Measurements from ENCODE around the gene DOCK2. TPM values are rescaled to one million over a fixed set of nuclear protein-coding genes. Genes with fewer than 3 reads are reported as not detected.

The DOCK2 gene
- total and polyA plus RNA-seq, 2 donors (not counting 3 experiments of a cell fraction or from before 2014, with no cell fraction given): 0.62 to 4.8 TPM

DNA sequence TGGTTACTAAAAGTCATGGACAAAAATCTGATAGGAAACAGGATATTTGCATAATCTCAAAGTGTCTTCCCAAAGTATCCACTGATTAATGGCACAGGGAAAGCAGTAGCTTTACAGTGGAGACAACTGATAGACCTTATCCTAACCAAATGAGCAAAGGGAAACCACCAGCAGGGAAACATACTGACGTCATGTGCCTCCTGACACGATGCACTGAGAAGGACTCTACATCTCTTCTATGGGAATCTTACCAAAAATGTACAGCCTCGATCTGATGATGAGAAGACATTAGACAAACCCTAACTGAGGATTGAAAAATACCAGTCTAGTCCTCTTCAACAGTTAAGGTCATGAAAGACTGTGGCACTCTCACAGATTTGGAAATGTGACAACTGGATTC, 177.0 kb downstream of the DOCK2 start:
- no peak overlapping the region for H3K9ac ChIP-seq (replicated peaks; ENCODE audit: extremely low read depth, insufficient read depth, low read length)
- BruUV-seq (replicated peaks): no TSS peak
- ChIA-PET CTCF (no interaction called here), POLR2A (no interaction called here)
- H3K4me1 ChIP-seq (ENCODE audit: control insufficient read depth, extremely low read depth, insufficient read depth, low read length): no peaks in the 10 kb centered on the region
- FAIRE-seq (no peak), DNase-seq (ENCODE audit: low read depth, low spot score) (no peak)
- TF ChIP-seq JUN (IDR thresholded peaks at IDR 0.05; ENCODE audit: borderline replicate concordance, insufficient read depth, insufficient read length, low read depth): no peak
- no peak for TF ChIP-seq CTCF (IDR thresholded peaks at IDR 0.05; ENCODE audit: extremely low read depth in 1 of 2, insufficient read depth in 1 of 2, low read depth in 1 of 2, low read length in 2 of 2)
- TF ChIP-seq FOS (IDR thresholded peaks at IDR 0.05; ENCODE audit: borderline replicate concordance, insufficient read depth, low read length): no peak
- no peak for TF ChIP-seq EZH2 (IDR thresholded peaks at IDR 0.05; ENCODE audit: borderline replicate concordance, low read depth, low read length, severe bottlenecking)
- no peak for TF ChIP-seq GATA2 (IDR thresholded peaks at IDR 0.05; ENCODE audit: insufficient read depth, insufficient read length, low read depth, low read length)
- TF ChIP-seq MAX (IDR thresholded peaks at IDR 0.05; ENCODE audit: insufficient read depth, insufficient read length): no peak
- no peak for TF ChIP-seq MYC (IDR thresholded peaks at IDR 0.05; ENCODE audit: low read depth, low read length)
- no peak for TF ChIP-seq POLR2AphosphoS5 (IDR thresholded peaks at IDR 0.05; ENCODE audit: insufficient read depth, low read depth, low read length)
- no peak for TF ChIP-seq POLR2A (IDR thresholded peaks at IDR 0.05; ENCODE audit: low read depth, low read length)
- dilution Hi-C loops (cut with MboI; ENCODE audit: extremely low pct_ligation_motif_present, low sequenced_read_pairs) (no loop called here), intact Hi-C loops (cut with micrococcal nuclease) (no loop called here)
- H3K9me3 ChIP-seq (replicated peaks; ENCODE audit: control insufficient read depth, insufficient read depth, low read length): no peaks in the 10 kb centered on the region
- H3K27me3 ChIP-seq (ENCODE audit: control insufficient read depth in 2 of 2, insufficient read depth in 2 of 2, low read length in 2 of 2): peaks cover 0 to 4% of the 10 kb centered on the region in 2 experiments
- H3K4me2 ChIP-seq (ENCODE audit: insufficient read depth, low read length): no peak overlapping the region
- no peaks in the 10 kb centered on the region for H4K20me1 ChIP-seq (replicated peaks; ENCODE audit: control insufficient read depth, extremely low read depth, insufficient read depth, low read length)
- H3K9me1 ChIP-seq (replicated peaks; ENCODE audit: control insufficient read depth, extremely low read depth, insufficient read depth, low read length): no peaks in the 10 kb centered on the region
- H3K36me3 ChIP-seq (ENCODE audit: control insufficient read depth in 2 of 2, extremely low read depth in 1 of 2, insufficient read depth in 2 of 2, low read length in 2 of 2): no peaks in the 10 kb centered on the region
- no peak overlapping the region for H3K4me3 ChIP-seq (replicated peaks in 1 of 3; ENCODE audit: insufficient read depth in 1 of 3, low read depth in 1 of 3, low read length in 3 of 3)
- no peaks in the 10 kb centered on the region for H3K79me2 ChIP-seq (ENCODE audit: control insufficient read depth, insufficient read depth, low read length)
- H3K27ac ChIP-seq (ENCODE audit: insufficient read depth, low read depth, low read length): no peak overlapping the region
- no peak overlapping the region for H2AFZ ChIP-seq (ENCODE audit: low read depth, low read length)
